SW480 (cell line): ENCODE results near the gene ETNPPL.

Experiments used
- DNase-seq: peaks from one replicate; pipeline ENCODE4 v3.0.0-alpha.2; 2016; ENCODE audit warnings: low spot score

The ETNPPL gene

GRCh38 chr4:108695062-108695461 lies 67.8 kb downstream of the ETNPPL start:
- no peak for DNase-seq

- no peak for DNase-seq
Observed at GRCh38 chr4:108694423-108694822, 68.4 kb downstream of the ETNPPL start.

GRCh38 chr4:108693819-108694218 lies 69.0 kb downstream of the ETNPPL start:
- DNase-seq, result no peak

- DNase-seq, result no peak
Observed at GRCh38 chr4:108693211-108693610, 69.6 kb downstream of the ETNPPL start.
